C4-2B (cell line): Measurements from ENCODE around the gene DUSP1.

ENCODE experiments used
- H3K27ac ChIP-seq: fragments of 450-650 bp; 2 replicates; pipeline ENCODE4 v1.5.1; 2017
- ZFX ChIP-seq: fragments of 450-650 bp; IDR thresholded peaks from 2 replicates; pipeline ENCODE4 v1.6.1; 2017
- TF ChIP-seq, protein P1 (sequence below): fragments of 450-650 bp; conservative IDR thresholded peaks from 2 replicates; pipeline ENCODE4 v1.5.1; 2017; ENCODE audit warnings: mild to moderate bottlenecking

Gene DUSP1

DNA sequence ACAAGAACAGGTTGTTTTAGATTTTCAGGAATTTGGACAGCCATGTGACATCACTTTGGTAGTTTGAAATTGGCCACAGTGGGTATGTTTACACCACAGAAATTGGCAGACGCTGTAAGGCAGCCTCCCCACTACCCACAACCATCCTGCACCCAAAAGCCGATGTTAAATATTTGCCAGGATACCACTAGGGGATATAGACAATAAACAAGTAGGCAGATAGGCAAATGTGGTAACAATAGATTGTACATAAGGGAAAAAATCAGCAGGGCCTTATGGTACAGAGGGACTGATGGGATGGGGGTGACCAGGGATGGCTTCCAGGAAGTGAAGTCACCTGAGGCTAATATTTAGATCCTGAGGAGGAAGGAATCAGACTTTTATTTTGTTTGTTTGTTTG is 31.1 kb upstream of the DUSP1 start:
- no peak overlapping the region for H3K27ac ChIP-seq

DNA sequence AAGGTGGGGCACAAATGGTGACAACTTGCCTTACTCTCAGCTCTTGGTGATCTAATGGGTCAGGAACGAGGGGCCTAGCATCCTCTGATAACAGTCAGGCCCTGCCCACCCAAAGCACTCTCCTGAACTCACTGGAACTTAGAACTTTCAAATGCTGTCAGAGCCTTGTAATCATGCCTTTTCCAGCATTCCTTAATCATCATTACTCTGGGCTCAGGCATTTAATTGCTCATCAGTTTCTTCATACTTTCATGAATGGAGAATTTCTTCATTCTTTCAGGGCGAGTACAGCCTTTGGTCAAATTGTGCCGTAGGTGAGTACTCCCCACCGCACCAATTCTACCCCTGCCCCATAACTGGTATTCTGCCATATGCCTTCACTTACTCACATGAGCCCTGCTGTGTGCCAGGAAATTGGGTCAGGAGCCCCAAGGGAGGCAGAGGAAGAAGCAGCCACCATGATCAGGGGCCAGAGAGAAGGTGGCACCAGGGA is 30.2 kb upstream of the DUSP1 start:
- H3K27ac ChIP-seq = no peak overlapping the region
- TF ChIP-seq, protein P1, sequence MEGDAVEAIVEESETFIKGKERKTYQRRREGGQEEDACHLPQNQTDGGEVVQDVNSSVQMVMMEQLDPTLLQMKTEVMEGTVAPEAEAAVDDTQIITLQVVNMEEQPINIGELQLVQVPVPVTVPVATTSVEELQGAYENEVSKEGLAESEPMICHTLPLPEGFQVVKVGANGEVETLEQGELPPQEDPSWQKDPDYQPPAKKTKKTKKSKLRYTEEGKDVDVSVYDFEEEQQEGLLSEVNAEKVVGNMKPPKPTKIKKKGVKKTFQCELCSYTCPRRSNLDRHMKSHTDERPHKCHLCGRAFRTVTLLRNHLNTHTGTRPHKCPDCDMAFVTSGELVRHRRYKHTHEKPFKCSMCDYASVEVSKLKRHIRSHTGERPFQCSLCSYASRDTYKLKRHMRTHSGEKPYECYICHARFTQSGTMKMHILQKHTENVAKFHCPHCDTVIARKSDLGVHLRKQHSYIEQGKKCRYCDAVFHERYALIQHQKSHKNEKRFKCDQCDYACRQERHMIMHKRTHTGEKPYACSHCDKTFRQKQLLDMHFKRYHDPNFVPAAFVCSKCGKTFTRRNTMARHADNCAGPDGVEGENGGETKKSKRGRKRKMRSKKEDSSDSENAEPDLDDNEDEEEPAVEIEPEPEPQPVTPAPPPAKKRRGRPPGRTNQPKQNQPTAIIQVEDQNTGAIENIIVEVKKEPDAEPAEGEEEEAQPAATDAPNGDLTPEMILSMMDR = no peak
- no peak for TF ChIP-seq ZFX

More for the DNA sequence above, 31.1 kb upstream of the DUSP1 start:
- TF ChIP-seq, protein P1 = no peak
- no peak for TF ChIP-seq ZFX

DNA sequence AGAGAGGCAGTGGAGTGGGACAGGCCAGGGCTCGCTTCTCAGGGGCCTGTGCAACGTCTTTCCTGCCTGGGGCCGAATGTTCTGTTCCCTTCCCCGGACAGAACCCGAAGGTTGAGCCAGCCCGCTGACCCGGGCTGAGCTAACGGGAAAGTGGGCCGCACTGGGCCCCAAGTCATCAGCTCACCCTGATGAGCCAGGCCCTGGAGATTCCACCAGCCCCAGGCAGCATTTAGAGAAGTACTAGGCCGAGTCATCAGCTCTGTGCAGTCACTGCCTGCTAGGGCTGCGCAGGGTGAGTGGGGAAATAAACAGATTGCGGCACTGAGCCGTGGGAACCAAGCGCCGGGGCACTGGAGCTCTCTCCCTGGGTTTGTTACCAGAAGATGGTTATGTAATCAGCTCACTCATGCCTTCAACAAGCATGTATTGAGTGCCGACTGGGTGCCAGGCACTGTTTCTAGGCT is 29.1 kb upstream of the DUSP1 start:
- no peak for TF ChIP-seq ZFX
- TF ChIP-seq, protein P1 = no peak
- no peak overlapping the region for H3K27ac ChIP-seq

DNA sequence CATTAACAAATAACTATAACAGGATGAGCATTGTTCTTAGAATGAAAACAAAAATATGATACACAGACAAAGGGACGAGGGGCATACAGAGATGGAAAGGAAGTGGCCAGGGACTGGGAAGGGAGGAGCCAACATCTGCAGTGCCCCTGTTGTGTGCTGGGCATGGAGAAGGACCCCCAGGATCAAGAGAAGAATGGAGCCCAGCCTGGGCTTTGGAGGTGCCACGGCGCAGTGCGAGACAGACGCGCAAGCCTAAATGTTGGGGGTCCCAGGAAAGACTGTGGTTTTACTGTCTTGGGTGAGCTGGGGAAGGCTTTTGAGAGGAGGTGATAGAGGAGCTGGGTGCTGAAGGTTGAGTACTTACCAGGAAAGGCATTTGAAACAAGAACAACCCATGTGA is 28.4 kb upstream of the DUSP1 start:
- TF ChIP-seq, protein P1 = no peak
- TF ChIP-seq ZFX = no peak
- H3K27ac ChIP-seq = no peak overlapping the region

DNA sequence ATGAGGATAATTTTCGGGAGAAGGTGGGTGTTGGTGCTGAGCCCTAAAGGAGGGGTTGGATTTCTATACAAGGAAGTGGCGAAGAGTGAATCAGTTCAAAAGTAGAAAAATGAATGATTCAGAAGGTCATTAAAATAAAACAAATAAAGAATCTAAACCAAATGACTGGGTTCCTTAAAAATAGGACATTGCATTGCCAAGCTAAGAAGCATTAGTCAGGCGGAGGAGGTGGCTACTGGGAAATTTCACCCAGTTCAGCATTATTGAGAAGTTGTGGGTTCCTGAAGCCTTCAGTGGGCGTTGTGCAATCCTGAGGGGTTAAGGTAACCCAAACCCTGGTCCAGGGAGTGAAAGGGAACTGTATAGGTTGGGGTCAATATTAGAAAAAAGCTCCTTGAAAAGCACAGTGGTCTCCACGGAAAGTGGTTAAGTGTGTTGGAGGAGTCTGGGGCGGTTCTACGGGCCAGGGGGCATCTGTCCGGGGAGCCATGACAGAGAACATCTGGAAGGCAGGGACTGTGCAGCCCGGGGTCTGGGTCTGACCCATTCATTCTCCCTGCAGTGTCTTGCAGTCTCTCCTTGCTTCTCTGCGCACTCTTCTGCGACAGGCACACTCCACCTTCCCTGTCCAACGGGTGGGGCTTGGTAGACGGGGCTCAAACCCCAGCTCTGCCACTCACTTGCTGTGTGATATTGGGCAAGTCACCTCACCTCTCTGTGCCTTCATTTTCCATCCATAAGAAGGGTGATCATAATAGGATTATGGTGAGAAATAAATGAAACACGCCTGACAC is 27.6 kb upstream of the DUSP1 start:
- H3K27ac ChIP-seq = no peak overlapping the region
- TF ChIP-seq ZFX = no peak
- TF ChIP-seq, protein P1 = no peak

DNA sequence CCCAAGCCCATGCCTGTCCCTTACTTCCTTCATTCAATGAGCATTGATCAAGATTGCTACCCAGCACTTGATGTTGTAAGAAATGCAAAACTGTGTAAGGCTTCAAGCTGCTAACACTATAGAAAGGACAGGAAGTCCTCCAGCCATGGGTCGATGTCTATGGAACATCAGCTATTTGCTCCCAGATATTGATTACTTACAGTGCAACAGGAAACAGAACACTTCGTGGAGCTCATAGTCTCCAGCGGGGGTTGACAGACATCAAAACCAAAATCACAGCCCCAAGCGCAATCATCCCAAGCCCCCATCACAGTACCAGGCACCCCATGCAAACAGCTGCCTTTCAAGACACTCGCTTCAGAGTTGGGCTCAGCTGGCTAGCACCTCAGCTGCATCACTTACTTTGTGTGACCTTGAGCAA is 26.8 kb upstream of the DUSP1 start:
- H3K27ac ChIP-seq = no peak overlapping the region
- TF ChIP-seq, protein P1 = no peak
- no peak for TF ChIP-seq ZFX

DNA sequence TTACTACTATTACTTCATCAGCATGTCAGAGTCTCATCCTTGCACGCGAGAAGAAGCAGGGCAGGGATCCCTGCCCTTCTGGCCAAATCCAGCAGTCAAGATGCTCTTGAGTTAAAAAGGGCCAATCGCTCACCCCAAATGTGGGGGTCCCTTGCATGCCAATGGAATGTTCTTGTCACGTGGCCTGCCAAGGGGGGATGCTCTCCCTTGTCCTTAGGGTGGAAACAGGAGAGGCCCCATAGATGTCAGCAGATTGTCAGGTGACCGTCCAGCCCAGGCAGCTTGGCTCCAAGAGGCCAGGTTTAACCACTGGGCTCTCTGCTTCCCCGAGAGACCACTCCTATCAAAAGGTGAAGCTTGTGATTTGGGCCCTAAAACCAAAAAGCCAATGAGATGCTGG is 25.3 kb upstream of the DUSP1 start:
- TF ChIP-seq, protein P1 = no peak
- no peak for TF ChIP-seq ZFX
- H3K27ac ChIP-seq = no peak overlapping the region
